ENCODE results near the gene WDR86. TPM values are rescaled to one million over a fixed set of nuclear protein-coding genes. Genes with fewer than 3 reads are reported as not detected.

WDR86 gene
- total and polyA plus RNA-seq, 2 of the 4 experiments (the other 2 are of a cell fraction), result not detected

DNA sequence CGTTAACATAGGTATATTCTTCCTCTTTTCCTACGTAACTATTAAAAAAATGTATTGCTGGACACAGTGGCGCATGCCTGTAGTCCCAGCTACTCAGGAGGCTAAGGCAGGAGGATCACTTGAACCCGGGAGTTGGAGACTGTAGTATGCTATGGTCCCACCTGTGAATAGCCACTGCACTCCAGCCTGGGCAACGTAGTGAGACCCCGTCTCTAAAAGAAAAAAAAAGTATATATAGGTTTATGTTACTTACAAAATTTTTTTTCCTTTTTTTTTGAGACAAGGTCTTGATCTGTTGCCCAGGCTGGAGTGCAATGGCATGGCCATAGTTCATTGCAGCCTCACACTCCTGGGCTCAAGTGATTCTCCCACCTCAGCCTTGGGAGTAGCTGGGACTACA lies 62.6 kb downstream of the WDR86 start:
- Histone ChIP-seq H3K4ac (ENCODE audit: low read depth, low read length) (no peak overlapping the region), H3K56ac (ENCODE audit: extremely low read depth, insufficient read depth, low read length) (no peak overlapping the region), H3K9me3 (ENCODE audit: control insufficient read depth, insufficient read depth, low read length) (no peaks in the 10 kb centered on the region), H3K9me1 (ENCODE audit: insufficient read depth, low read length) (peaks cover 3% of the 10 kb centered on the region; the same call in 1 of the 2 replicates), H3K27me3 (ENCODE audit: control insufficient read depth, insufficient read depth, low read length) (no peaks in the 10 kb centered on the region), H4K20me1 (ENCODE audit: insufficient read depth, low read length) (no peaks in the 10 kb centered on the region; the same call in 1 of the 2 replicates), H3K36me3 (ENCODE audit: control insufficient read depth, insufficient read depth, low read length) (peaks cover 37% of the 10 kb centered on the region), H3K4me3 (ENCODE audit: insufficient read depth, low read depth, low read length) (no peak overlapping the region), H2BK15ac (ENCODE audit: low read depth, low read length) (no peak overlapping the region), H4K91ac (ENCODE audit: insufficient read depth, low read depth, low read length) (no peak overlapping the region), H2BK20ac (ENCODE audit: low read depth, low read length) (no peak overlapping the region), H2BK5ac (ENCODE audit: low read depth, low read length, poor library complexity, severe bottlenecking) (no peak overlapping the region), H3K79me1 (ENCODE audit: low read depth in 1 of 2, low read length in 2 of 2) (peaks cover 17 to 30% of the 10 kb centered on the region in 2 experiments), H3K4me2 (ENCODE audit: low read depth, low read length) (no peak overlapping the region), H3K18ac (ENCODE audit: low read depth, low read length) (no peak overlapping the region), H4K5ac (ENCODE audit: low read depth, low read length) (no peak overlapping the region), H3K27ac (ENCODE audit: insufficient read depth, low read length) (no peak overlapping the region), H2BK120ac (ENCODE audit: low read depth, low read length) (no peak overlapping the region), H2AK5ac (ENCODE audit: low read depth, low read length) (no peak overlapping the region), H2AK9ac (replicated peaks; ENCODE audit: low read depth, low read length, poor library complexity) (no peak overlapping the region), H3K23ac (ENCODE audit: low read depth, low read length) (no peak overlapping the region), H3K14ac (replicated peaks; ENCODE audit: low read depth, low read length) (no peak overlapping the region), H3K4me1 (ENCODE audit: control insufficient read depth, insufficient read depth, low read length) (peaks cover 2% of the 10 kb centered on the region), H4K8ac (ENCODE audit: low read depth in 2 of 2, low read length in 2 of 2) (no peak overlapping the region), H2AFZ (replicated peaks; ENCODE audit: low read length, poor library complexity) (no peak overlapping the region), H3K9ac (ENCODE audit: low read depth, low read length) (no peak overlapping the region)
- WGBS, 2 experiments (ENCODE audit: extremely low coverage in 2 of 2, insufficient read length in 1 of 2), result no CpG with 5 or more reads among the region's 6 CpGs
- no TSS peak for BruUV-seq (replicated peaks)
- ChIA-PET POLR2A (ENCODE audit: unreplicated experiment) (no interaction called here), CTCF (no interaction called here)
- dilution Hi-C loops (cut with HindIII; ENCODE audit: low sequenced_read_pairs, unreplicated experiment), result no loop called here
- no peak for ATAC-seq (ENCODE audit: low read depth)
- in situ Hi-C loops (cut with MboI; ENCODE audit: low sequenced_read_pairs), result no loop called here
- intact Hi-C loops (cut with micrococcal nuclease), result no loop called here
- TF ChIP-seq NFE2L2 (IDR thresholded peaks at IDR 0.05; ENCODE audit: low read depth, low read length) (no peak), POLR2A (IDR thresholded peaks at IDR 0.05; ENCODE audit: low read depth, low read length) (no peak), CHD1 (IDR thresholded peaks at IDR 0.05; ENCODE audit: low read depth, low read length) (no peak), CEBPB (IDR thresholded peaks at IDR 0.05; ENCODE audit: low read depth, low read length) (no peak), RCOR1 (IDR thresholded peaks at IDR 0.05; ENCODE audit: insufficient replicate concordance, low read length) (no peak), RAD21 (IDR thresholded peaks at IDR 0.05; ENCODE audit: low read length) (no peak), SMC3 (IDR thresholded peaks at IDR 0.05; ENCODE audit: low read depth, low read length) (no peak)
- TF ChIP-seq, protein P1, sequence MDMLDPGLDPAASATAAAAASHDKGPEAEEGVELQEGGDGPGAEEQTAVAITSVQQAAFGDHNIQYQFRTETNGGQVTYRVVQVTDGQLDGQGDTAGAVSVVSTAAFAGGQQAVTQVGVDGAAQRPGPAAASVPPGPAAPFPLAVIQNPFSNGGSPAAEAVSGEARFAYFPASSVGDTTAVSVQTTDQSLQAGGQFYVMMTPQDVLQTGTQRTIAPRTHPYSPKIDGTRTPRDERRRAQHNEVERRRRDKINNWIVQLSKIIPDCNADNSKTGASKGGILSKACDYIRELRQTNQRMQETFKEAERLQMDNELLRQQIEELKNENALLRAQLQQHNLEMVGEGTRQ (IDR thresholded peaks at IDR 0.05; ENCODE audit: low read depth, low read length), result no peak
- DNase-seq, result no peak
